Duodenal mucosa (tissue), 2 donors: ENCODE measurements around the gene CATSPER4.
"Not testable (repeated sequence)": the region's sequence is repeated elsewhere in the genome, so short reads cannot be mapped to it uniquely, and the experiment has no call there.

Experiments used
- H3K27ac ChIP-seq: one replicate; pipeline ENCODE4 v1.7.0; 2013; ENCODE audit warnings: low read depth, low read length
- H3K27me3 ChIP-seq, 2 donors: one replicate each; pipeline ENCODE4 v1.7.0; 2013; ENCODE audit warnings: low read length in 2 of 2, control low read depth in 1 of 2; ENCODE audit not compliant: insufficient read depth in 2 of 2, control insufficient read depth in 1 of 2
- H3K36me3 ChIP-seq, 2 donors: one replicate each; pipeline ENCODE4 v1.7.0; 2013; ENCODE audit warnings: low read length in 2 of 2, control low read depth in 1 of 2; ENCODE audit not compliant: insufficient read depth in 2 of 2, control insufficient read depth in 1 of 2
- H3K4me1 ChIP-seq, 2 donors: one replicate each; pipeline ENCODE4 v1.7.0; 2013; ENCODE audit warnings: low read length in 2 of 2, control low read depth in 1 of 2; ENCODE audit not compliant: insufficient read depth in 2 of 2, control insufficient read depth in 1 of 2
- H3K4me3 ChIP-seq, 2 donors: one replicate each; pipeline ENCODE4 v1.7.0; 2013; ENCODE audit warnings: low read length in 2 of 2, low read depth in 1 of 2
- H3K9ac ChIP-seq, 2 donors: one replicate each; pipeline ENCODE4 v1.7.0; 2013; ENCODE audit warnings: low read length in 2 of 2, low read depth in 1 of 2
- H3K9me3 ChIP-seq, 2 donors: one replicate each; pipeline ENCODE4 v1.7.0; 2013; ENCODE audit warnings: low read length in 2 of 2, control low read depth in 1 of 2; ENCODE audit not compliant: control insufficient read depth in 1 of 2

The CATSPER4 gene

GRCh38 chr1:26218906-26219494 is 28.6 kb downstream of the CATSPER4 start:
- H3K36me3 ChIP-seq, result no peaks in the 10 kb centered on the region
- H3K27me3 ChIP-seq, result peaks cover 3 to 6% of the 10 kb centered on the region in 2 donors
- H3K9me3 ChIP-seq, result no peaks in the 10 kb centered on the region
- H3K4me3 ChIP-seq, result no peak overlapping the region
- no peaks in the 10 kb centered on the region for H3K4me1 ChIP-seq
- H3K9ac ChIP-seq, result no peak overlapping the region
- no peak overlapping the region for H3K27ac ChIP-seq

- Histone ChIP-seq H3K4me1 (peaks cover 0 to 7% of the 10 kb centered on the region in 2 donors), H3K9ac (no peak overlapping the region), H3K36me3 (no peaks in the 10 kb centered on the region), H3K27ac (no peak overlapping the region), H3K27me3 (peaks cover 3 to 6% of the 10 kb centered on the region in 2 donors), H3K4me3 (no peak overlapping the region), H3K9me3 (no peaks in the 10 kb centered on the region)
Observed at GRCh38 chr1:26220199-26220912, 30.0 kb downstream of the CATSPER4 start.

- peaks cover 3 to 6% of the 10 kb centered on the region in 2 donors for H3K27me3 ChIP-seq
- H3K36me3 ChIP-seq, result no peaks in the 10 kb centered on the region
- H3K27ac ChIP-seq, result no peak overlapping the region
- H3K9ac ChIP-seq, result no peak overlapping the region
- H3K9me3 ChIP-seq, result no peaks in the 10 kb centered on the region
- H3K4me1 ChIP-seq, result peaks cover 0 to 7% of the 10 kb centered on the region in 2 donors
- no peak overlapping the region for H3K4me3 ChIP-seq
Observed at GRCh38 chr1:26221094-26221493, 30.7 kb downstream of the CATSPER4 start.

- H3K36me3 ChIP-seq, result no peaks in the 10 kb centered on the region
- H3K9ac ChIP-seq, result peak overlapping the region in 1 of 2 donors; percentile 43
- H3K27ac ChIP-seq, result no peak overlapping the region
- peaks cover 3 to 14% of the 10 kb centered on the region in 2 donors for H3K27me3 ChIP-seq
- no peaks in the 10 kb centered on the region for H3K9me3 ChIP-seq
- H3K4me3 ChIP-seq, result peak overlapping the region; percentile 69 to 77
- peaks cover 0 to 7% of the 10 kb centered on the region in 2 donors for H3K4me1 ChIP-seq
Observed at GRCh38 chr1:26224606-26225005, 34.2 kb downstream of the CATSPER4 start.

GRCh38 chr1:26225033-26225831 is 34.8 kb downstream of the CATSPER4 start:
- Histone ChIP-seq H3K4me1 (peaks cover 0 to 7% of the 10 kb centered on the region in 2 donors), H3K27me3 (peaks cover 0 to 13% of the 10 kb centered on the region in 2 donors), H3K4me3 (peak overlapping the region; percentile 69 to 77), H3K9ac (peak overlapping the region; percentile 52 to 60), H3K27ac (no peak overlapping the region), H3K36me3 (no peaks in the 10 kb centered on the region), H3K9me3 (no peaks in the 10 kb centered on the region)

- H3K27ac ChIP-seq, H3K4me3 ChIP-seq, H3K9ac ChIP-seq, H3K27me3 ChIP-seq, H3K9me3 ChIP-seq, H3K36me3 ChIP-seq: not testable (repeated sequence)
- peaks cover 10 to 13% of the 10 kb centered on the region in 2 donors for H3K4me1 ChIP-seq
Observed at GRCh38 chr1:26230682-26231081, 40.3 kb downstream of the CATSPER4 start.

GRCh38 chr1:26233903-26234643 is 43.7 kb downstream of the CATSPER4 start, which contains the start of gene CEP85:
Gene CEP85, plus strand, starts transcription at chr1:26234200. Its CDS starts 5,584 bp downstream, at chr1:26239784.
- H3K9me3 ChIP-seq, result no peaks in the 10 kb centered on the region
- peak within 1 kb of the TSS; percentile 93 to 95 for H3K4me3 ChIP-seq
- peak within 1 kb of the TSS; percentile 79 for H3K27ac ChIP-seq
- no peaks in the 10 kb centered on the region for H3K36me3 ChIP-seq
- H3K4me1 ChIP-seq, result peaks cover 17 to 18% of the 10 kb centered on the region in 2 donors
- H3K9ac ChIP-seq, result peak within 1 kb of the TSS; percentile 93 to 98
- H3K27me3 ChIP-seq, result no peaks in the 10 kb centered on the region

- H3K36me3 ChIP-seq, result no peaks in the 10 kb centered on the region
- peak overlapping the region; percentile 79 for H3K27ac ChIP-seq
- peaks cover 17 to 18% of the 10 kb centered on the region in 2 donors for H3K4me1 ChIP-seq
- H3K4me3 ChIP-seq, result peak overlapping the region; percentile 93 to 95
- H3K9me3 ChIP-seq, result no peaks in the 10 kb centered on the region
- H3K9ac ChIP-seq, result peak overlapping the region; percentile 93 to 98
- H3K27me3 ChIP-seq, result no peaks in the 10 kb centered on the region
Observed at GRCh38 chr1:26234644-26235370, 44.4 kb downstream of the CATSPER4 start.

GRCh38 chr1:26237230-26237966 is 47.0 kb downstream of the CATSPER4 start:
- Histone ChIP-seq H3K4me1 (peaks cover 17 to 18% of the 10 kb centered on the region in 2 donors), H3K9ac (no peak overlapping the region), H3K4me3 (no peak overlapping the region), H3K27ac (no peak overlapping the region), H3K9me3 (no peaks in the 10 kb centered on the region), H3K36me3 (peaks cover 0 to 4% of the 10 kb centered on the region in 2 donors), H3K27me3 (no peaks in the 10 kb centered on the region)
